ENCODE measurements around the gene PDIA4.

DNA sequence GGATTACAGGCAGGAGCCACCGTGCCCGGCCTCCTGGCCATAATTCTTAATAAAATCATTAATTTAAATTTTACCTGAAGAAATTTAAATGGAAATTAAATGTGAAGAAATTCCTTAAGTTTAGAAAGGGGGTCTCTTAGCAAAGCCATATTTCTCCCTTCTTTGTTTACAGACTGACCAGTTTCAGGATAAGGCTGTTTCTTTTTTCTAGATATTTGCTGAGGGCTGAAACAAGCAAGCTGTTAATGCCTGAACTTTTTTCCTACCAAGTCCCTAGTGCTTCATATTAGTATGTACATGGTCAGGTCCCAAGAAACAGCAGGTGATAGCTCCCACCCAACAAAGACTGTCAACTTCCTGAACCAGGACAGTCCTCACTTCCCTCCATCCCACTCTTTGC is 18.1 kb upstream of the PDIA4 start:
- no peak for TF ChIP-seq GATA3 (IDR thresholded peaks at IDR 0.05; ENCODE audit: borderline replicate concordance)
- no peak for TF ChIP-seq ZFP36 (IDR thresholded peaks at IDR 0.05; ENCODE audit: borderline replicate concordance, partially characterized antibody)
- no peak for TF ChIP-seq HOXA7 (CRISPR knock-in tag; IDR thresholded peaks at IDR 0.05)

Measured in A549 (cell line).